CD14-positive monocyte (primary cell): ENCODE results near the gene ALDH16A1. TPM values are rescaled to one million over a fixed set of nuclear protein-coding genes. Genes with fewer than 3 reads are reported as not detected.

Experiments used
- DNase-seq, 3 donors: peaks; one replicate each; pipeline ENCODE4 v3.0.0-alpha.2; 2011 to 2022
- H2AFZ ChIP-seq: 2 replicates; pipeline ENCODE4 v1.6.0; 2012; ENCODE audit warnings: mild to moderate bottlenecking, low read depth, low read length, inconsistent platforms; ENCODE audit not compliant: insufficient read depth, poor library complexity, severe bottlenecking
- H3K27ac ChIP-seq, 2 donors: 1 replicate in 1 of 2; 2 replicates in 1 of 2; pipeline ENCODE4 v1.5.1; 2012 to 2013; ENCODE audit warnings: low read length in 2 of 2, control low read depth in 1 of 2, inconsistent platforms in 1 of 2, low read depth in 1 of 2, mild to moderate bottlenecking in 1 of 2
- H3K27me3 ChIP-seq, 2 donors: one replicate each; pipeline versions ENCODE4 v1.6.0 to v1.6.1; 2011 to 2013; ENCODE audit warnings: low read length in 2 of 2; ENCODE audit not compliant: control insufficient read depth in 2 of 2, insufficient read depth in 2 of 2
- H3K36me3 ChIP-seq, 2 donors: replicated peaks in 1 of 2; 1 replicate in 1 of 2; 2 replicates in 1 of 2; pipeline versions ENCODE4 v1.5.1 to v1.6.1; 2012 to 2013; ENCODE audit warnings: low read length in 2 of 2, control low read depth in 1 of 2, inconsistent platforms in 1 of 2, mild to moderate bottlenecking in 1 of 2; ENCODE audit not compliant: insufficient read depth in 2 of 2, control insufficient read depth in 1 of 2
- H3K4me1 ChIP-seq, 2 donors: 1 replicate in 1 of 2; 2 replicates in 1 of 2; pipeline versions ENCODE4 v1.5.1 to v1.6.1; 2012 to 2013; ENCODE audit warnings: low read length in 2 of 2, control low read depth in 1 of 2, inconsistent platforms in 1 of 2, mild to moderate bottlenecking in 1 of 2, moderate library complexity in 1 of 2; ENCODE audit not compliant: insufficient read depth in 2 of 2, control insufficient read depth in 1 of 2
- H3K4me2 ChIP-seq: replicated peaks from 2 replicates; pipeline ENCODE3; 2012; ENCODE audit warnings: low read length, moderate library complexity, mild to moderate bottlenecking; ENCODE audit not compliant: poor library complexity, severe bottlenecking; ENCODE audit errors: extremely low read depth
- H3K4me3 ChIP-seq, 3 experiments: fragments of 200-600 bp in 1 of 3; sonication (generic) in 1 of 3; replicated peaks in 1 of 3; 1 replicate in 2 of 3; 2 replicates in 1 of 3; pipeline ENCODE4 v1.5.1; 2011 to 2013; ENCODE audit warnings: low read length in 3 of 3, mild to moderate bottlenecking in 3 of 3, control low read depth in 2 of 3, low read depth in 2 of 3, inconsistent platforms in 1 of 3, moderate library complexity in 1 of 3
- H3K79me2 ChIP-seq: 2 replicates; pipeline ENCODE4 v1.6.0; 2012; ENCODE audit warnings: mild to moderate bottlenecking, control low read depth, inconsistent platforms, low read length, moderate library complexity; ENCODE audit not compliant: insufficient read depth
- H3K9ac ChIP-seq: 2 replicates; pipeline ENCODE4 v1.6.0; 2017; ENCODE audit warnings: low read length, mild to moderate bottlenecking; ENCODE audit not compliant: insufficient read depth, poor library complexity, severe bottlenecking
- H3K9me3 ChIP-seq, 2 donors: replicated peaks in 1 of 2; 1 replicate in 1 of 2; 2 replicates in 1 of 2; pipeline versions ENCODE4 v1.5.1 to v1.6.1; 2012 to 2013; ENCODE audit warnings: low read length in 2 of 2, control low read depth in 1 of 2; ENCODE audit not compliant: control insufficient read depth in 1 of 2, insufficient read depth in 1 of 2
- H4K20me1 ChIP-seq: 2 replicates; pipeline ENCODE4 v1.6.0; 2012; ENCODE audit warnings: mild to moderate bottlenecking, low read length, control low read depth, moderate library complexity; ENCODE audit not compliant: insufficient read depth
- H3K27ac Mint-ChIP-seq, 7 donors: one replicate each; pipeline ENCODE4 v1.8.0; 2020; ENCODE audit warnings: mild to moderate bottlenecking in 7 of 7, mixed read lengths in 7 of 7, moderate library complexity in 6 of 7, inconsistent platforms in 2 of 7
- H3K27me3 Mint-ChIP-seq, 3 donors: one replicate each; pipeline ENCODE4 v1.8.0; 2021 to 2022; ENCODE audit warnings: low read depth in 3 of 3, mild to moderate bottlenecking in 3 of 3, mixed read lengths in 3 of 3, moderate library complexity in 3 of 3, inconsistent platforms in 1 of 3
- H3K36me3 Mint-ChIP-seq, 2 donors: one replicate each; pipeline ENCODE4 v1.8.0; 2020; ENCODE audit warnings: mixed read lengths in 2 of 2, inconsistent platforms in 1 of 2, mild to moderate bottlenecking in 1 of 2
- H3K4me1 Mint-ChIP-seq: one replicate; pipeline ENCODE4 v1.8.0; 2020; ENCODE audit warnings: mild to moderate bottlenecking, mixed read lengths
- H3K4me3 Mint-ChIP-seq, 2 donors: one replicate each; pipeline ENCODE4 v1.8.0; 2020; ENCODE audit warnings: mild to moderate bottlenecking in 2 of 2, mixed read lengths in 2 of 2, moderate library complexity in 1 of 2
- H3K9me3 Mint-ChIP-seq, 7 donors: one replicate each; pipeline ENCODE4 v1.8.0; 2020 to 2022; ENCODE audit warnings: mixed read lengths in 7 of 7, mild to moderate bottlenecking in 6 of 7, moderate library complexity in 6 of 7, inconsistent platforms in 2 of 7
- CTCF ChIP-seq: fragments of 200-600 bp; IDR thresholded peaks from one replicate; pipeline ENCODE4 v1.8.0; 2022; ENCODE audit warnings: antibody characterized with exemption, mild to moderate bottlenecking
- WGBS: methylation state at CpG from one replicate; pipeline ENCODE4 v1.1.5; 2013; ENCODE audit warnings: missing lambda C conversion rate; ENCODE audit not compliant: insufficient coverage; 5-methylcytosine and 5-hydroxymethylcytosine counted together
- intact Hi-C, 2 donors: fragments of 100-400 bp; cut with micrococcal nuclease; formaldehyde crosslinking; loops; one replicate each; pipeline versions ENCODE4 v1.15.0 to v1.15.1; 2023
- polyA plus RNA-seq, 3 donors: library from polyadenylated mRNA; depleted of rRNA in 1 of 3; unstranded in 2 of 3; stranded (reverse) in 1 of 3; fragments of 300-500 nt in 2 of 3; fragments of >200 nt in 1 of 3; fragmentation: Illumina TruSeq in 2 of 3; gene quantifications; 1 replicate in 2 of 3; 2 replicates in 1 of 3; pipeline ENCODE4 v1.2.3, GENCODE V29; 2012 to 2021

Gene ALDH16A1
- polyA plus RNA-seq, 3 donors = 30.8 to 39.5 (median 31.2) TPM

DNA sequence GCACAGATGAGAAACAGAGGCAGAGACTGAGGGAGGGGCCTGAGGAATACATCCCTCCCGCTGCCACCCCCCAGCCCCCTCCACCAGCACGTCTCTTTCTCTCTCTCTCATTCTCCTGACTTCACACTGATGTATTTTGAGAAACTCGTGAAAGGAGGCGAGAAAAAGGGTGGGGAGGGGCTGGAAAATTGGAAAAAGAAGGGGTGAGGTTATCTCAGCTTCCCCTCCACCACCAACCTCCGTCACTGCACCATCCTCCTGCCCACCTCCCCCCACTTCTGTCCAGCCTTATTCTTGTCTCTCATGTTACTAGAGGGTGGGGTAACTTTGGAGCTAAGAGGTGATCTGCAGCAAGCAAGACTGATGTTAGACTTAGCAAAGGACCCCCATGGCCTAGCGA, 13.2 kb upstream of the ALDH16A1 start:
- H3K79me2 ChIP-seq = no peaks in the 10 kb centered on the region
- peaks cover 30 to 39% of the 10 kb centered on the region in 2 donors for H3K4me1 ChIP-seq
- no peaks in the 10 kb centered on the region for H4K20me1 ChIP-seq
- no peak overlapping the region for H3K4me2 ChIP-seq
- H3K36me3 ChIP-seq = no peaks in the 10 kb centered on the region
- WGBS = 88% methylated on average over 1 of the region's 6 CpGs
- H3K9ac ChIP-seq = no peak overlapping the region
- intact Hi-C loops = loop anchor here (5.0 to 10.0 kb wide), 2 partner anchors 48 to 175 kb away; no protein-coding TSS in a partner anchor
- no peak for DNase-seq
- no peak overlapping the region for H3K27ac ChIP-seq
- no peak for TF ChIP-seq CTCF
- peaks cover 74 to 81% (median 77%) of the 10 kb centered on the region in 3 donors for H3K27me3 Mint-ChIP-seq
- no peak overlapping the region for H3K4me3 ChIP-seq
- peaks cover 0 to 38% (median 28%) of the 10 kb centered on the region in 7 donors for H3K9me3 Mint-ChIP-seq
- peak overlapping the region in 1 of 2 donors; percentile 67 for H3K4me3 Mint-ChIP-seq
- H2AFZ ChIP-seq = no peak overlapping the region
- H3K9me3 ChIP-seq = peaks cover 0 to 31% of the 10 kb centered on the region in 2 donors
- peaks cover 10 to 17% of the 10 kb centered on the region in 2 donors for H3K36me3 Mint-ChIP-seq
- H3K27ac Mint-ChIP-seq = no peak overlapping the region
- H3K27me3 ChIP-seq = peaks cover 67 to 76% of the 10 kb centered on the region in 2 donors
- H3K4me1 Mint-ChIP-seq = peaks cover 36% of the 10 kb centered on the region

GRCh38 chr19:49440439-49441209, 12.4 kb upstream of the ALDH16A1 start:
- Mint-ChIP-seq H3K9me3 (peaks cover 0 to 37% (median 24%) of the 10 kb centered on the region in 7 donors), H3K36me3 (peaks cover 10 to 17% of the 10 kb centered on the region in 2 donors), H3K27ac (no peak overlapping the region), H3K4me1 (peaks cover 43% of the 10 kb centered on the region), H3K27me3 (peaks cover 66 to 73% (median 69%) of the 10 kb centered on the region in 3 donors), H3K4me3 (peak overlapping the region; percentile 47 to 89)
- Histone ChIP-seq H2AFZ (no peak overlapping the region), H3K9me3 (peaks cover 0 to 31% of the 10 kb centered on the region in 2 donors), H3K9ac (no peak overlapping the region), H4K20me1 (no peaks in the 10 kb centered on the region), H3K4me2 (peak overlapping the region; percentile 100), H3K79me2 (no peaks in the 10 kb centered on the region), H3K4me3 (no peak overlapping the region), H3K4me1 (peaks cover 38 to 47% of the 10 kb centered on the region in 2 donors), H3K36me3 (no peaks in the 10 kb centered on the region), H3K27me3 (peaks cover 63 to 68% of the 10 kb centered on the region in 2 donors), H3K27ac (no peak overlapping the region)
- 30% methylated on average over 14 of the region's 19 CpGs for WGBS
- intact Hi-C loops = loop anchor here in 1 of 2 donors (5.0 kb wide), 1 partner anchor 48 kb away; no protein-coding TSS in a partner anchor
- DNase-seq = no peak
- no peak for TF ChIP-seq CTCF
